Left renal cortex interstitium (tissue), 4 donors: ENCODE data around the gene PTPN20. TPM values are rescaled to one million over a fixed set of nuclear protein-coding genes. Genes with fewer than 3 reads are reported as not detected.

Experiments used
- DNase-seq, 4 donors: peaks; one replicate each; pipeline ENCODE4 v3.0.0-alpha.2; 2013; ENCODE audit warnings: low read depth in 4 of 4, low spot score in 2 of 4, missing footprints in 1 of 4
- polyA plus RNA-seq, 4 donors: library from polyadenylated mRNA; unstranded; fragments of 120-200 nt; gene quantifications; one replicate each; pipeline ENCODE4 v1.2.1, GENCODE V29; 2013; ENCODE audit not compliant: insufficient read length in 4 of 4

PTPN20 gene
- polyA plus RNA-seq, 4 donors = 1.4 to 4.1 (median 3.3) TPM

- DNase-seq = no peak
Observed at GRCh38 chr10:47045331-47045861, 134.2 kb downstream of the PTPN20 start.

DNA sequence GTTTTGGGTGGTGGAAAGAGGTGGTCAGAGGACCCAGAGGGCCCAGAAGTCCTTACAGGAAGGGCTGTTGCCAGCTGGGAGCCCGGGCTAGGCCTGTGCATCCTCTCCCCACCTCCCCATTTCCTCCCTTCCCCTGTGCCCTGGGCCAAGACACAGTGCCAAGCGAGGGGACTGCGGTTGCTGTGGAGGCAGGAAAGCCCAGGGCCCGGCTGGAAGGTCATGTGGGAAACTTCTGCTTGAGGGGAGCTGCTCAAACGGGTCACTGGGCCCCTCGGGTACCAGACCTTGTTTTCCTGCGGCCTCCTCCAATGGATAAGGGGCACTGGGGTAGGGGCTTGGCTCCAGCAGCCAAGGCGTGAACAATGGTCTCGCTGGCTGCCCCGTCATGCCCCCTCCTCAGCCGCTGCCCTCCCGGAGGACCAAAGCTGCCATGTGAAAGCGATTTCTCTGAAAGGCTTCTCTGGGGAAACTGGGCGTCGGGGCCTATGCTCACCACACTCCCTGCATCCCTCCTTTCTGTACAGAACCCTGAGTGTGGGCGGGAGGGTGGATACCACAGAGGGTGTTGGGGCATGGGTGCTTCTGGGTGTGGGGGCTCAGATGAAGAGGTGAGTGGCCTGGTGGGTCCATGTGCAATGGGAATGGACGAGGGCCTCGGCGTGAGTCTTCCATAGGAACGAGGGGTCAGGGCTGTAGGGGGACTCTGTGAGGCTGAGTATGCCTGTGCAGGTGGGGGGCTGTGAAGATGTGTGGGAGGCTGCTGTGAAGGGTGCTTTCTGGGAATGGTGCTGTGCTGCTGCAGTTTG, 135.3 kb downstream of the PTPN20 start:
- no peak for DNase-seq

DNA sequence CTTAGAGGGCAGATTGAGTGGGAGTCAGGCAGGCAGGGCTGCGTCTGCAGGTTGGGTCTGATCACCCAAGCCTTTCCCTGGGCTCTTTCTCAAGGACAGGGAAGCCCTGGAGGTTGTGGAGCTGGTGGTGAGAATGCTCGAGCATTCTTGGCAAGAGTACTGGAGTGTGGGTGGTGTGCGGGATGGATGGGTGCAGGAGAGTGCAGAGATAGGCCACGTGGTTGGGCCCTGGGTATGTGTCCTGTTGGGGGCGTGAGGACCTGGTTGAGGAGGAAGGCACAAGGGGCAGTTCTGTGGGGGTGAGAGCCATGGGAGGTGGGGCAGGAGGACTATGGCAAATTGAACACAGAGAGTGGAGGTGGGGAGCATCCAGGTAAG, 135.9 kb downstream of the PTPN20 start:
- no peak for DNase-seq

DNA sequence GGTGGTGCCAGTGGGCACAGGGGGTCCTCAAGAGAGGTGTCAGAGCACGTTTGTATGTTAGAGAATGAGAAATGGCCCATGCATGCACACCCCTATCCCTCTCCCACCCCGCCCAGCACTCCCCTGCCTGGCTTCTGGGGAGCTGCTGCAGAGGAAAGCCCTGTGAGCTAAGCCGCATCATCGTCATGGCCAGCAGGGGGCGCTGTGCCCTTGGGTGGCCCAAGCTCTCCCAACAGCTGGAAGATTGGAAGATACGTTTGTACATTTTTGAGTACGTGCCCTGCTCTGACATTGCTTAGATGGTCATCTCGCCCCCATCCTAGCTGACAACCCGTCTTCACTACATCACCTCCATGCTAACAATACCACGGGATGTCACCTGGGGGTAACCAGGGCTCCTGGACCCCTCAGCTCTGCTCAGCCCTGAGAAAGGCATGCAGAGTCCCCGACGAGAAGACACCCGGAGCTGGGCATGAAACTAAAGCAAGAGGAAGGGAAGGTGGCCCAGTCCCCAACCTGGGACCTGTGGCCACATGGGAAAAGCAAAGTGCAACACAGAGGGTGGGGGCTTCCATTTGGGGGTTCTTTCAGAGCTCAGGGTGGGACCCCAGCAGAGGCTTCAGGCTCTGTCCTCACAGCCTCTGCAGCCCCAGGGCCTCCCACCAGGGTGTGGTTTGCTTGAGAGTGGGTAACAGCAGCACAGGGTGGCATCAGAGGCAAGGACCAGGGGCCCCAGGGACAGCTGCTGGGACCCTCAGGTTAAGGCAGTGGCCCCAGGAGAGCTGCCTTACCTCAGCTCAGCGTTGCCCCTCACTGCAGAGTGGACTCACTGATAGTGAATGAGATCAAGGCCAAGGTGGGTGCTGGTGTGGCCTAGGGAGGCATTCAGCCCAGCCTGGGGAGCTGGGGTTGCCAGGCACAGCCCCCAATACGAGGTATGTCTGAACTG, 136.6 kb downstream of the PTPN20 start:
- DNase-seq = peak in 3 of 4 donors; percentile 48 to 62 (median 59)

DNA sequence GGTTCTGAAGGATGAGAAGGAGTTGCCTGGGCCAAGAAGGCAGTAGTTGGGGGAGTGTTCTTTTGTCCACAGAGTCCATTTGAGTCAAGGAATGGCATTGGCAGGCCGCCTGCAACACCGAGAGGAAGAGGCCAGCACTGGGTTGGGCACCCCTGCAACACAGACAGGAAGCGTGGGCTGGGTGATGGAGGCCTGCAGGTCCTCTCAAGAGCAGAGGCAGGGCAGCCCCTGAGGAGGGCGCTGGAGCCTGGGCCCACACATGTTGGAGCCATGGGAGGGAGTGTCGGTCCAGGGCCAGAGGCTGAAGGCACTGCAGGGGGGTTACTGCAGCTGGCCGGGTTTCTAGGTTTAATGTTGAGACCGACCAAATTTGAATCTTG, 137.3 kb downstream of the PTPN20 start:
- no peak for DNase-seq

- DNase-seq = no peak
Observed at GRCh38 chr10:47049056-47049851, 138.0 kb downstream of the PTPN20 start.

DNA sequence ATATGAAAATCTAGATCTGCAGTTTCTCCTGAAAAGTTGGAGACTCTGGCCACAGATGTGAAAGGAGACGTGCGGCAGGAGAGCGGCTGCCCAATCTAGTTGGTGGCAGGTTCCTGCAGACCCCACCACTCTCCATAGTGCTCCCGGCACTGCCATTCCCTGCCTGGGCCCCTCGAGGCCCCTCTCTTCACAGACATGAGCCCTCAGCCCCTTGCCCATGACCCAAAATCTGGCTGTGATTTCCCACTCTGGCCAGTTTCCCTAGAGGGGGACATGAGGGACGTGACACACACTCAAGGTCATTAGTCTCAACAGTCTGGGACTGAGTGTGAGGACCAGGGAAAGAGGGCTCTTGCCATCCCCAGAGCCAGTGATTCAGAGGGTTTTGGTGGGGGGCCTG, 138.7 kb downstream of the PTPN20 start:
- DNase-seq = no peak

DNA sequence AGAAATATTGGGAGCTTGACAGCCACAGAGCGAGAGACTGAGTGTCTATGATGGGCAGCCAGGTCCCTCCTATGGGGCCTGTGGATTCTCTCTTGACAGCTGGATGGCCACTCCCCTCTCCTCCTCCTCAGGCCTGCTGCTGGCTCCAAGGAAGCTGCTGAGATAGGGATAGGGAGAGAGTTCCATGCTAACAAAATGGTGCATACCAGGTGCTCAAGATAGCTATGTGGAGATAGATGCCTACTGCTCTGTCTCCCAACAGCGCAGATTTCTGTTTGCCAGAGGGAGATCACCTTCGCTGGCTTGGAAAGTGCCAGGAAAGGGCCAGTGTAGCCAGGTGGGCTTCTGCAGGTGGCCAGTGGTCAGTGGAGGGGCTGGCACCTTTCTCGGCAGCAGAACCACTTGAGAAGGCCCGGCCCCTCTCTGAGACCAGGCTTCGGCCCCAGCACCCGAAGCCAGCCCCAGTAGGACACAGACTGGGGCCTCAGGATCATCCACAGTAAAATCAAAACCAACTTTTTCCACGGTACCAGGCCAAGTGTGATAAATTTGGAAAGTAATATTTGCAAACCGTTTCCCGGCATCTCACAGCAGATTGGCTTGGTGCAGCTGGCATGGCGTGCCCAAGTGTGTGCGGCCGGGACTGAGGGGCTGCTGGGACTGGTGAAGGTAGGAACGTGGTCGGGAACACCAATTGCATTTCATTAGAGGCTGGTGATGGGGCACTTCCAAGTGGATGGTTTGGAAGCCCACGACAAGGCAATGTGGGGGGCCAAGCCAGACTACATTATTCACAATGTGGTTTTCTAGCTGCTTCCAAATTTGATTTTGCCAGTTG, 139.6 kb downstream of the PTPN20 start:
- DNase-seq = no peak

DNA sequence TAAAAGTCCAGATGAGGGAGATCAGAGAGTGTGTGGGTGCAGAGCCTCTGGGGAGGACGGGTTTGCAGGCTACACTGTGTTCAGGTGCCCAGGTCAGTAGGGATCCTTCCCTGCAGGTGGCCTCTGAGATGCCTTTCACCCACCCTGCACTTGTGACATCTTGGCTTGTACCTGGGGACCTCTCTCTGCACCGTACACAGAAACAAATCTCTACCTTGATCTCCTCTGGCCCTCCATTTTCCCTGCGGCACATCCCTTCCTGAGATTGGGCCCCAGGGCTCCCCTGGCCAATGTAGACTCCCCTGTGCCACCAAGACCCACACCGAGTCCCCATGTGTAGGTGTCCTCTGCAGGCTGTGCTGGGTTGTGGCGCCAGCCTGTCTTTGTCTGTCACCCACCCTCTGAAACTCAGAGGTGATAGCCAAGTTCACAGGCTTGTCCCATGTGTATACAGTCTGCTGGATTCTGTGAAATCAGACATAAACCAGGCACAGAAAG, 140.6 kb downstream of the PTPN20 start:
- no peak for DNase-seq
